ENCODE data around the gene ZNF597.

Gene ZNF597

DNA sequence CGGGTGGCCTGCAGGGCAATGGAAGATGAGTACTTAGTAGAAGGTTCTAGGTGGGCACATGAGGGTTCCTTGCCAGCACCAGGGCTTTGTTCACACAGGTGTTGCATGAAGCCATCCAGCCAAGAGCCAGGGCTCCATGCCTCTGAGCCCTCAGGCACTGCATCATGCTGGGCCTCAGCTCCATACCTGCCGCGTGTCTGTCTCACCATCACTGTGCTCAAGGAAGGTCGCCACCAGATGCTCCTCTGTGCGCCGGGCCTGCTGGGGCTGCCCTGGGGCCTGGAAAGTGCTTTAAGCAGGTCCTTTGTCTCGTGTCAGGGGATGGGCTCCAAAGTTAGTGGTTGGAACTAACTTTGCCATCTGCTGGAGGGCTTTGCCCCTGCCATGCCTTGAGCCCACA lies 26.4 kb upstream of the ZNF597 start:
- Histone ChIP-seq H3K79me2 (ENCODE audit: insufficient read depth, low read length) (peaks cover 94% of the 10 kb centered on the region), H3K27ac (ENCODE audit: low read depth, low read length) (no peak overlapping the region), H2AFZ (ENCODE audit: low read depth, low read length, severe bottlenecking) (no peak overlapping the region), H3K9ac (ENCODE audit: low read length) (no peak overlapping the region), H3K27me3 (ENCODE audit: low read length) (no peaks in the 10 kb centered on the region), H3K4me2 (ENCODE audit: low read depth, low read length, poor library complexity, severe bottlenecking) (no peak overlapping the region), H3K4me3 (ENCODE audit: insufficient read depth, low read length, poor library complexity, severe bottlenecking) (no peak overlapping the region), H3K9me3 (ENCODE audit: insufficient read depth, low read length) (peaks cover 7% of the 10 kb centered on the region; the same call in 1 of the 2 replicates), H3K36me3 (ENCODE audit: low read length) (peaks cover 10% of the 10 kb centered on the region; the same call in 1 of the 2 replicates), H4K20me1 (ENCODE audit: low read depth, low read length) (no peaks in the 10 kb centered on the region), H3K9me2 (replicated peaks; ENCODE audit: insufficient read depth, low read length) (no peaks in the 10 kb centered on the region), H3F3A (ENCODE audit: insufficient read depth) (no peaks in the 10 kb centered on the region)
- TF ChIP-seq, protein P1, sequence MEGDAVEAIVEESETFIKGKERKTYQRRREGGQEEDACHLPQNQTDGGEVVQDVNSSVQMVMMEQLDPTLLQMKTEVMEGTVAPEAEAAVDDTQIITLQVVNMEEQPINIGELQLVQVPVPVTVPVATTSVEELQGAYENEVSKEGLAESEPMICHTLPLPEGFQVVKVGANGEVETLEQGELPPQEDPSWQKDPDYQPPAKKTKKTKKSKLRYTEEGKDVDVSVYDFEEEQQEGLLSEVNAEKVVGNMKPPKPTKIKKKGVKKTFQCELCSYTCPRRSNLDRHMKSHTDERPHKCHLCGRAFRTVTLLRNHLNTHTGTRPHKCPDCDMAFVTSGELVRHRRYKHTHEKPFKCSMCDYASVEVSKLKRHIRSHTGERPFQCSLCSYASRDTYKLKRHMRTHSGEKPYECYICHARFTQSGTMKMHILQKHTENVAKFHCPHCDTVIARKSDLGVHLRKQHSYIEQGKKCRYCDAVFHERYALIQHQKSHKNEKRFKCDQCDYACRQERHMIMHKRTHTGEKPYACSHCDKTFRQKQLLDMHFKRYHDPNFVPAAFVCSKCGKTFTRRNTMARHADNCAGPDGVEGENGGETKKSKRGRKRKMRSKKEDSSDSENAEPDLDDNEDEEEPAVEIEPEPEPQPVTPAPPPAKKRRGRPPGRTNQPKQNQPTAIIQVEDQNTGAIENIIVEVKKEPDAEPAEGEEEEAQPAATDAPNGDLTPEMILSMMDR (IDR thresholded peaks at IDR 0.05; ENCODE audit: insufficient read depth, low read length, poor library complexity, severe bottlenecking): no peak
- TF ChIP-seq EZH2phosphoT487 (conservative IDR thresholded peaks at IDR 0.05; ENCODE audit: low read length): no peak

DNA sequence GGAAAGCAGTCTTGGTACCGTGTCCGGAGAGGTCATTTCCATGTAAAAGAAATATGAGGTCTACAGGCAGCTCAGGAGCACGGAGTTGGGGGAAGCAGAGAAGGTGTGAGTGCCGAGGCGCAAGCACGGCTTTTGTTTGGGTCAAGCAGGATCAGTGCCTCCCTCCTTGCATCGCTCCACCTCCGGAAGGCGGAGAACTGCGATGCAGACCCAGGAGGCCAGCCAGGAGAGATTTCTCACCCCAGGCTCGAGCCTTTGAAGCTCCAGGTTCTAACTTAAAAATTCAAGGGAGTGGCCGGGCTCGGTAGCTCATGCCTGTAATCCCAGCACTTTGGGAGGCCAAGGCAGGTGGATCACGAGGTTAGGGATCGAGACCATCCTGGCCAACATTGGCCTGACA lies 25.2 kb upstream of the ZNF597 start:
- H2AFZ ChIP-seq (ENCODE audit: low read depth, low read length, severe bottlenecking): no peak overlapping the region
- no peak overlapping the region for H3K4me2 ChIP-seq (ENCODE audit: low read depth, low read length, poor library complexity, severe bottlenecking)
- H3F3A ChIP-seq (ENCODE audit: insufficient read depth): no peaks in the 10 kb centered on the region
- H4K20me1 ChIP-seq (ENCODE audit: low read depth, low read length): peaks cover 4% of the 10 kb centered on the region; the same call in 1 of the 2 replicates
- H3K9me2 ChIP-seq (replicated peaks; ENCODE audit: insufficient read depth, low read length): no peaks in the 10 kb centered on the region
- peaks cover 7% of the 10 kb centered on the region; the same call in 1 of the 2 replicates for H3K9me3 ChIP-seq (ENCODE audit: insufficient read depth, low read length)
- no peak overlapping the region for H3K9ac ChIP-seq (ENCODE audit: low read length)
- no peaks in the 10 kb centered on the region for H3K27me3 ChIP-seq (ENCODE audit: low read length)
- no peak overlapping the region for H3K4me3 ChIP-seq (ENCODE audit: insufficient read depth, low read length, poor library complexity, severe bottlenecking)
- peaks cover 10% of the 10 kb centered on the region; the same call in 1 of the 2 replicates for H3K36me3 ChIP-seq (ENCODE audit: low read length)
- TF ChIP-seq EZH2phosphoT487 (conservative IDR thresholded peaks at IDR 0.05; ENCODE audit: low read length): no peak
- TF ChIP-seq, protein P1 (IDR thresholded peaks at IDR 0.05; ENCODE audit: insufficient read depth, low read length, poor library complexity, severe bottlenecking): no peak
- peaks cover 94% of the 10 kb centered on the region for H3K79me2 ChIP-seq (ENCODE audit: insufficient read depth, low read length)
- no peak overlapping the region for H3K27ac ChIP-seq (ENCODE audit: low read depth, low read length)

DNA sequence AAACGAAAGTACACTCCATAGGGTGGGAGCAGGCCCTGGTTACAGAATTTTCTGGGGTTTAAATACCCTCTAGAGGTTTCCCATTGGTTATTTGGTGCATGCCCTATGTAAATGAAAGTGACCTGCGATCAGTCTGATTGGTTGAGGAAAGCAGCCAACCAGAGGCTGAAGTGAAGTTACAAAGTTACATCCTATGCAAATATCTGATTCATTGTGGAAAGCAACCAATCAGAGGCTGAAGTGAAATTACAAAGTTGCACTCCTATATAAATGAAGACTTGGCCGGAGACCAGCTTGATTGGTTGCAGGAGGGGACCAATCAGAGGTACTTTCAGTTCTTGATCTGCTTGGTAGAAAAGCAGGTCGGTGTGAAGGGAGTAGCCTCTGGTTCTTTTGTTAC lies 24.6 kb upstream of the ZNF597 start:
- Histone ChIP-seq H3K4me3 (ENCODE audit: insufficient read depth, low read length, poor library complexity, severe bottlenecking) (no peak overlapping the region), H3F3A (ENCODE audit: insufficient read depth) (no peaks in the 10 kb centered on the region), H3K79me2 (ENCODE audit: insufficient read depth, low read length) (peaks cover 94% of the 10 kb centered on the region), H3K4me2 (ENCODE audit: low read depth, low read length, poor library complexity, severe bottlenecking) (no peak overlapping the region), H3K36me3 (ENCODE audit: low read length) (peaks cover 8% of the 10 kb centered on the region; the same call in 1 of the 2 replicates), H3K9ac (ENCODE audit: low read length) (no peak overlapping the region), H3K9me3 (ENCODE audit: insufficient read depth, low read length) (peaks cover 4% of the 10 kb centered on the region; the same call in 1 of the 2 replicates), H4K20me1 (ENCODE audit: low read depth, low read length) (peaks cover 4% of the 10 kb centered on the region; the same call in 1 of the 2 replicates), H3K9me2 (replicated peaks; ENCODE audit: insufficient read depth, low read length) (no peaks in the 10 kb centered on the region), H3K27me3 (ENCODE audit: low read length) (no peaks in the 10 kb centered on the region), H3K27ac (ENCODE audit: low read depth, low read length) (no peak overlapping the region), H2AFZ (ENCODE audit: low read depth, low read length, severe bottlenecking) (no peak overlapping the region)
- TF ChIP-seq, protein P1 (IDR thresholded peaks at IDR 0.05; ENCODE audit: insufficient read depth, low read length, poor library complexity, severe bottlenecking): no peak
- TF ChIP-seq EZH2phosphoT487 (conservative IDR thresholded peaks at IDR 0.05; ENCODE audit: low read length): no peak
